ENCODE measurements around the gene MDH1.
"Not testable (repeated sequence)": the region's sequence is repeated elsewhere in the genome, so short reads cannot be mapped to it uniquely, and the experiment has no call there.

The MDH1 gene

DNA sequence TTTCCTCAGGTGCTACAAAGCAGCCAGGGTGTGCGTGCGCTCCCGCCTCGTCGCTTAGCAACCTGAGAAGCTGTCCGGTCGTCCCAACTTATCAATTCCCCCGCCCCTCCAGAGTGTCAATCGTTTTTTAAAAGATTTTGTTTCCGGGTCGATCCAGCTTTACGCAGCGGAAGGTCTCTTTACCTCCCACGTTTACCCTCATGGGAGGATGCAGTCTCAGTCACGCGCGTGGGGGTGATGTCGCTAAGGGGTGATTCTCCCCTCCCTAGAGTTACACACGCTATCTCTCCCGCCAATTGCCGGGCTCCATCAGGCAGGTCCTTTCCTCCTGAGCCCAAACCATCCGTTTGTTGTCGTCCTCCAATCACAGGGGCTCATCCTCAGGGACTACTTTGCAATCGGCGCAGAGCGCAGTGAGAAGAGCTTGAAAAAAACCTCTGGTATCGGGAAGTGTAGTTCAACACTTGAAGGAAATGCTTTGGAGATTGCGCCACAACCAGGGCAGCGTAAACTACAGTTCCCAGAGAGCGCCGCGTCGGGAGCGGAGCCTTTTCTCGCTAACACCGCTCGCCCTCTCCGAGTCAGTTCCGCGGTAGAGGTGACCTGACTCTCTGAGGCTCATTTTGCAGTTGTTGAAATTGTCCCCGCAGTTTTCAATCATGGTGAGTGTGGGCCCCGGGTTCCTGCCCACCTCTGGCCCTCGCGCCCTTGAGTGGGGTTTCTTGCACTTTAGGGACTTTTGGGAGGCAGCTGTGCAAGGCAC is at the start of gene MDH1, which contains the start of gene WDPCP:
TSS of gene MDH1 (plus strand) at position 579 of the 763 bp plus-strand sequence. CDS start at position 660, 81 bp downstream.
TSS of gene WDPCP (minus strand) at position 93 of the 763 bp plus-strand sequence. CDS start 206 bp downstream, outside the sequence.
- Histone ChIP-seq H3K36me3 (ENCODE audit: insufficient read depth, low read length) (no peaks in the 10 kb centered on the region; the same call in 1 of the 2 replicates), H3K9ac (ENCODE audit: low read depth, low read length) (peak within 1 kb of the TSS; percentile 84), H3K4me1 (ENCODE audit: insufficient read depth, low read length) (peaks cover 11% of the 10 kb centered on the region; the same call in 1 of the 2 replicates), H3K9me3 (ENCODE audit: control insufficient read depth, insufficient read depth, low read length) (no peaks in the 10 kb centered on the region)

DNA sequence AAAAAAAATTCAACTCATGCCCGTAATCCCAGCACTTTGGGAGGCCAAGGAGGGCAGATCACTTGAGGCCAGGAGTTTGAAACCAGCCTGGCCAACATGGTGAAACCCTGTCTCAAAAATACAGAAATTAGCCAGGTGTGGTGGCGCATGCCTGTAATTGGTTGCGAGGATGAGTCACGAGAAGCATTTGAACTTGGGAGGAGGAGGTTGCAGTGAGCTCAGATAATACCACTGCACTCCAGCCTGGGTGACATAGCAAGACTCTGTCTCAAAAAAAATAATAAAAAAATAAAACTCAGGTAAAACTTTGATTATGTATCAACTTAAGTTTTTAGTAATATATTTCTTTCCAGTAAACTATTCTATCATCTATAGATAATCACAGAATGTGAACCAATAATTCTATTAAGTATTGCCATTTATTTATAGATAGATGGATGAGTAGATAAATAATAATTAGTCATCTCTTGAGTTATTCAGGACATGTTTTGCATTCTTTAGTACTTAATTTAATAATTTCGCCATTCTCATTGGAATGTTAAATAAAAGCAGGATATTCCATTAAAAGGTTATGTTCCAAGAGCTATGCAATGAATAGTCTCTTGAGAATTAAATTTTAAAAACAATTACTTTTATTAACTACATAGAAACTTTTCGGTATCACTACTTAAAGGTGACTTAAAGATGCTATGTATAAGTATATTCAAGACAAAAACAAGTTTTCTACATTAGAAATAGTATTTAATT is 49.2 kb upstream of the MDH1 start:
- Histone ChIP-seq H3K4me1 (ENCODE audit: insufficient read depth, low read length) (no peaks in the 10 kb centered on the region), H3K36me3 (ENCODE audit: insufficient read depth, low read length) (no peaks in the 10 kb centered on the region), H3K9me3 (ENCODE audit: control insufficient read depth, insufficient read depth, low read length) (no peaks in the 10 kb centered on the region), H3K9ac (ENCODE audit: low read depth, low read length) (no peak overlapping the region)

DNA sequence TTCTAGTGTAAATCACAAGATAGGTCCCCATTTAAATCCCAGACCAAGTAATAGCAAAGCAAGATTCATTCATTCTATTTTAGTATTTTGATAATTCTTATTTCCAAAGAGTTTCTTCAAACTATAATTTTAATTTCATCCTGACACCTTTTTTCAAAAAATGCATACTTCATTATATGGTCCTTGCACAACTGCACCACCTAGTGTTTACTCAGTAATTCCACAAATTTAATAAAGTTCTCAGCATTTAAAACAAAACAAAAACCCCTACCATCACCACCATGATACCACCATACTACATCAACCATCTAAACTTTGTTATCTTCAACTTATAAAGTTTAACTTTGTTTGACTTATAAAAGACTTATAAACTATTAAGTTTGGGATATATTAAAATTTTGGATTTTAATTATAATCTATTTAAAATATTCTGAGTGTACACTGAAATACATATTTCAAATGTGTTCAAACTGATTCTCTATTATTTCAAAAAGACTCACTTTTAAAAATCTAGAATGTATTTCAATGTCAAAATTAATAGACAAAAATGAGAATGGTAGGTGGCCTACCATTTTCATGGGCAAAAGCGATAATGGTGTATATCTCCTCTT is 44.6 kb upstream of the MDH1 start:
- Histone ChIP-seq H3K36me3 (ENCODE audit: insufficient read depth, low read length) (no peaks in the 10 kb centered on the region), H3K9me3 (ENCODE audit: control insufficient read depth, insufficient read depth, low read length) (no peaks in the 10 kb centered on the region), H3K9ac (ENCODE audit: low read depth, low read length) (no peak overlapping the region), H3K4me1 (ENCODE audit: insufficient read depth, low read length) (no peaks in the 10 kb centered on the region)

DNA sequence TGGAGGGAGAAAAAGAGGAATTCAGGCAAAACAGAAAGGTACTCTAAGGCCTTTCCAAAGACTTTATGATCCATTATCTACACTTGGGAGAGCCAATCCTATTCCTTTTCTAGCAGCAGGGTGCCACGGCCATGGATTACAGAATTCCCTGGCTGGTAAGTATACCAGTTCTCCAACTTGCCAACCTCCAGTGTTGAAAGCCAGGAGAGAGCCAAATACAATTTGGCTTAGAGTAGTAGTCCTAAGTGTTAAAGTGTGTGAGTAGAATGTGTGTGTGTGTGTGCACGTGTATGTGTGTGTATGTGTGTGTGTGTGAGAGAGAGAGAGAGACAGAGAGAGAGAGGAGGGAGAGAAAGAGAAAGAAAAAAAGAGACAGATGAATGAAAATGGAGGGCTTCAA is 43.7 kb upstream of the MDH1 start:
- Histone ChIP-seq H3K9ac (ENCODE audit: low read depth, low read length) (no peak overlapping the region), H3K36me3 (ENCODE audit: insufficient read depth, low read length) (no peaks in the 10 kb centered on the region), H3K4me1 (ENCODE audit: insufficient read depth, low read length) (no peaks in the 10 kb centered on the region), H3K9me3 (ENCODE audit: control insufficient read depth, insufficient read depth, low read length) (no peaks in the 10 kb centered on the region)

DNA sequence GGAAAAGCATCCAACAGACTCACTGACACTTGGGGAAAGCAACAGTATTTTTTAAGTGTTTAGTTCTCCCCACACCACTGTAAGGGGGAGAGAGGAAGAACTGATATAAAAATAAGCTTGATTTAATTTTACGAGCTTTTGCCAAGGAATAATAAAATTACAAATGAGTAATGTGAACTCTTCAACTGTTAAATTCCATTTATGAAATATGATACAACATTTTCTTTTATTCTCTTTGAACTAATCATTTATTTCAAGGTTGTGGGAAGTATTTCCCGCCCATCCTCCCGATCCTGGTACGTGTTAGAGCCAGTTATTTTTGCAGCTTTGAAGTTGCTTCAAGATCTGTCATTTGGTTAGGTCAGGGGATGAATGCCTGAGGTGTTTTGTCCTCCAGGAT is 35.7 kb upstream of the MDH1 start:
- no peaks in the 10 kb centered on the region for H3K9me3 ChIP-seq (ENCODE audit: control insufficient read depth, insufficient read depth, low read length)
- no peaks in the 10 kb centered on the region for H3K4me1 ChIP-seq (ENCODE audit: insufficient read depth, low read length)

DNA sequence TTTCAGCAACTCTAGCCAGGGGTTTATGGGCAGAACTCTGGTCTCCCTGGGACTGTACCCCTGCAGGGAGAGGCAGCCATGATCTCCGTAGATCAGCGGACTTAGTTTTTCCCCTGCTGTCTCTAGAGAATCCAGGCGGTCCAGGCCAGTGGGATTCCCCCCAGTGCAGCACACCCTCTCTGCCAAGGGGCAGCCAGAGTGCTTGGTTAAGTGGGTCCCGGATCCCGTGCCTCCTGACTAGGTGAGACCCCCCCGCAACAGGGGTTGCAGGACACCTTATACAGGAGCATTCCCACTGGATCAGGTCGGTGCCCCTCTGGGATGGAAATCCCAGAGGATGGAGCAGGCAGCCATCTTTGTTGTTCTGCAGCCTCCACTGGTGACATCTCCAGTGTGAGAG is 33.5 kb upstream of the MDH1 start:
- no peaks in the 10 kb centered on the region for H3K9me3 ChIP-seq (ENCODE audit: control insufficient read depth, insufficient read depth, low read length)

More for the DNA sequence above, 35.7 kb upstream of the MDH1 start:
- H3K9ac ChIP-seq (ENCODE audit: low read depth, low read length): no peak overlapping the region
- no peaks in the 10 kb centered on the region for H3K36me3 ChIP-seq (ENCODE audit: insufficient read depth, low read length)

DNA sequence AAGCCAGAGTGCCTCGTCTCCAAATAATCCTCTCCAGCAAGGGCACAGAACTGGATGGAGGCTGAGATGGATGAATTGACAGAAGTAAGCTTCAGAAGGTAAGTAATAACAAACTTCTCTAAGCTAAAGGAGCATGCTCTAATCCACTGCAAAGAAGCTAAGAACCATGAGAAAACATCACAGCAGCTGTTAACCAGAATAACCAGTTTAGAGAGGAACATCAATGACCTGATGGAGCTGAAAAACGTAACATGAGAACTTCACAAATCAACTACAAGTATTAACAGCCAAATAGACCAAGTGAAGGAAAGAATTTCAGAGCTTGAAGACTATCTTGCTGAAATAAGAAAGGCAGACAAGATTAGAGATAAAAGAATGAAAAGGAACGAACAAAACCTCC is 32.8 kb upstream of the MDH1 start:
- no peaks in the 10 kb centered on the region for H3K4me1 ChIP-seq (ENCODE audit: insufficient read depth, low read length)
- H3K36me3 ChIP-seq (ENCODE audit: insufficient read depth, low read length): no peaks in the 10 kb centered on the region
- no peak overlapping the region for H3K9ac ChIP-seq (ENCODE audit: low read depth, low read length)
- no peaks in the 10 kb centered on the region for H3K9me3 ChIP-seq (ENCODE audit: control insufficient read depth, insufficient read depth, low read length)

More for the DNA sequence above, 33.5 kb upstream of the MDH1 start:
- Histone ChIP-seq H3K9ac (ENCODE audit: low read depth, low read length) (no peak overlapping the region), H3K4me1 (ENCODE audit: insufficient read depth, low read length) (no peaks in the 10 kb centered on the region), H3K36me3 (ENCODE audit: insufficient read depth, low read length) (no peaks in the 10 kb centered on the region)

DNA sequence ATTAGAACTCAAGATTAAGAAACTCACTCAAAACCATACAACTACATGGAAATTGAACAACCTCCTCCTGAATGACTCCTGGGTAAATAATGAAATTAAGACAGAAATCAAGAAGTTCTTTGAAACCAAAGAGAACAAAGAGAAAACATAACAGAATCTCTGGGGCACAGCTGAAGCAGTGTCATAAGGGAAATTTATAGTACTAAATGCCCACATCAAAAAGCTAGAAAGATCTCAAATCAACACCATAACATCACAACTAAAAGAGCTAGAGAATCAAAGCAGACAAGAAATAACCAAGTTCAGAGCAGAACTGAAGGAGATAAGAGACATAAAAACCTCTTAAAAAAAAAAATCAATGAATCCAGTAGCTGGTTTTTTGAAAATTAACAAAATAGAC is 30.9 kb upstream of the MDH1 start:
- not testable (repeated sequence) for H3K36me3 ChIP-seq (ENCODE audit: insufficient read depth, low read length); H3K9me3 ChIP-seq (ENCODE audit: control insufficient read depth, insufficient read depth, low read length); H3K4me1 ChIP-seq (ENCODE audit: insufficient read depth, low read length); H3K9ac ChIP-seq (ENCODE audit: low read depth, low read length)

DNA sequence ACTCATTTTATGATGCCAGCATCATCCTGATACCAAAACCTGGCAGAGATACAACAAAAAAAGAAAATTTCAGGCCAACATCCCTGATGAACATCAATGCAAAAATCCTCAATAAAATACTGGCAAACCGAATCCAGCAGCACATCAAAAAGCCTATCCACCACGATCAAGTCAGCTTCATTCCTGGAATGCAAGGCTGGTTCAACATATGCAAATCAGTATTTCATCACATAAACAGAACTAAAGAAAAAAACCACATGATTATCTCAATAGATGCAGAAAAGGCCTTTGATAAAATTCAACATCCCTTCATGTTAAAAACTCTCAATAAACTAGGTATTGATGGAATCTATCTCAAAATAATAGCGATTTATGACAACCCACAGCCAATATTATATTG is 29.8 kb upstream of the MDH1 start:
- H3K9me3 ChIP-seq (ENCODE audit: control insufficient read depth, insufficient read depth, low read length); H3K36me3 ChIP-seq (ENCODE audit: insufficient read depth, low read length); H3K9ac ChIP-seq (ENCODE audit: low read depth, low read length); H3K4me1 ChIP-seq (ENCODE audit: insufficient read depth, low read length): not testable (repeated sequence)

DNA sequence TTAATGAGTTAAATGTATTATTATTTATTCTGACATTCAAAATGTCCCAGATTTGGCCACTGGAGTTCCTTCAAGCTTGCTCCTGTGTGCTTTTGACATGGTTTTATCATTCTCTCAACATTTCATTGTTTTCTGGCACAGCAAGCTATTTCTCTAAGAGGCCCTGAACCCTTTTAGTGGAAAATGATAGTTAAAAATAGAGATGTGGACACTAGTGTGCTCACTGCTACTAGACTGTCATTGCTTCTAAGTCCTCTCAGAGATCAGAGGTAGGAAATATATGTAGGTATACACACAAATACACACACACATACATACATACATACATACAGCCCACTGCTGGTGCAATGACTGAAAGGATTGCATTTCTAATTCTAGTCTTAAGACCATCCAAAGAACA is 26.0 kb upstream of the MDH1 start:
- no peak overlapping the region for H3K9ac ChIP-seq (ENCODE audit: low read depth, low read length)
- H3K9me3 ChIP-seq (ENCODE audit: control insufficient read depth, insufficient read depth, low read length): 0 out of 2 replicates have a peak, but pooled peaks cover 2% of the 10 kb centered on the region
- no peaks in the 10 kb centered on the region for H3K36me3 ChIP-seq (ENCODE audit: insufficient read depth, low read length)
- H3K4me1 ChIP-seq (ENCODE audit: insufficient read depth, low read length): no peaks in the 10 kb centered on the region

DNA sequence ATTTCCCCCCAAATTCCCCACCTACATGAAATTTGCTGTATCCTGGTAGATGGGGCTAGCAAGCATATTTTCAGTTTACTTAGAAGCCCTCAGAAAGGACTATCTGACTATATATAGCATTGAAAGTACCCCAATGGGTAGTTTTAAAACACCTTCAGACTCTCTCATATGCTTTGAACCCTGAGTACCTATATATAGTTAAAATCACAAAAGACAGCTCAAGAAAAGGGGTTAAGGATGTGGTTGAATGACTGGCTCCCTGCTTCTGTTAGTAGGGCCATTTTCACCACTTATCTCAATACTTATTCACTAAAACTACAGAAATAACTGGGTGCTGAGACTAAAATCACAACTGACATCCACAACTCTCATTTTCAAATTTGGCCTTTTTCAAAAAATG is 19.0 kb upstream of the MDH1 start:
- no peaks in the 10 kb centered on the region for H3K36me3 ChIP-seq (ENCODE audit: insufficient read depth, low read length)
- H3K4me1 ChIP-seq (ENCODE audit: insufficient read depth, low read length): no peaks in the 10 kb centered on the region; the same call in 1 of the 2 replicates
- no peak overlapping the region for H3K9ac ChIP-seq (ENCODE audit: low read depth, low read length)
- H3K9me3 ChIP-seq (ENCODE audit: control insufficient read depth, insufficient read depth, low read length): peaks cover 5% of the 10 kb centered on the region; the same call in 1 of the 2 replicates

DNA sequence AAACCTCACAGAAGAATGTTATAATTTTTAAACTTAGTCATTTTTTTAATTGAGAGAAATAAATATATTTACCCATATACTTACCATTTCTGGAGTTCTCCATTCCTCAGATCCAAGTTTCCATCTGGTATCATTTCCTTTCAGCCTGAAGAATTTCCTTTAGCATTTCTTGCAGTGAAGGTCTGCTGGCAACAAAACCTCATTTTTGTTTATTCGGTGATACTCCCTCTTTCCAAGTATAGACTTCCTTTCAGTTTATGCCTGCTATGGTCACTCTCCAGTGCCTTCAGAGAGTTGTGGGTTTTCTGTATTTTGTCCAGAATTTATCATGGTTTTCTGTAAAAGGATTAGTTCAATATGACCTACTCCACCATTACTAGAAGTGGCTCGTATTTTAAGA is 17.5 kb upstream of the MDH1 start:
- Histone ChIP-seq H3K9me3 (ENCODE audit: control insufficient read depth, insufficient read depth, low read length) (peaks cover 5% of the 10 kb centered on the region; the same call in 1 of the 2 replicates), H3K36me3 (ENCODE audit: insufficient read depth, low read length) (no peaks in the 10 kb centered on the region), H3K9ac (ENCODE audit: low read depth, low read length) (no peak overlapping the region), H3K4me1 (ENCODE audit: insufficient read depth, low read length) (no peaks in the 10 kb centered on the region; the same call in 1 of the 2 replicates)

DNA sequence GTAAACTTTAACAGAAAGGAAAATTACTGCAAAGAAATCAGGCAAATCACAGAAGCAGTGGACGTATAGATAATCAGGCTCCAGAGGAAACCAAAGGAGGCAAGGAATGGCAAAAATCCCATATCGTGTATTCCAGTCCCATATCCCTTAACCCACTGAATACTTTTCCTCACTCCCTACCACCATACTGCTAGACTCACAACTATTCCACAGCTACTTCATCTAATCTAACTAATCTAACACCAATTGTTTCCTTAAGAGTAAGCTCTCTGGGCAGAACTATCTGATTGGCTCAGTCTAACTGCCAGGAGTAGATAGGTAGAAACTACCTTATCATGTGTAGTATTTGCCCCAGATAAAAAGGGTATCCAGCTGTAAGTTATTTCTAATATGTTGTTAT is 16.8 kb upstream of the MDH1 start:
- no peaks in the 10 kb centered on the region; the same call in 1 of the 2 replicates for H3K4me1 ChIP-seq (ENCODE audit: insufficient read depth, low read length)
- peaks cover 5% of the 10 kb centered on the region; the same call in 1 of the 2 replicates for H3K9me3 ChIP-seq (ENCODE audit: control insufficient read depth, insufficient read depth, low read length)
- no peaks in the 10 kb centered on the region for H3K36me3 ChIP-seq (ENCODE audit: insufficient read depth, low read length)
- no peak overlapping the region for H3K9ac ChIP-seq (ENCODE audit: low read depth, low read length)

DNA sequence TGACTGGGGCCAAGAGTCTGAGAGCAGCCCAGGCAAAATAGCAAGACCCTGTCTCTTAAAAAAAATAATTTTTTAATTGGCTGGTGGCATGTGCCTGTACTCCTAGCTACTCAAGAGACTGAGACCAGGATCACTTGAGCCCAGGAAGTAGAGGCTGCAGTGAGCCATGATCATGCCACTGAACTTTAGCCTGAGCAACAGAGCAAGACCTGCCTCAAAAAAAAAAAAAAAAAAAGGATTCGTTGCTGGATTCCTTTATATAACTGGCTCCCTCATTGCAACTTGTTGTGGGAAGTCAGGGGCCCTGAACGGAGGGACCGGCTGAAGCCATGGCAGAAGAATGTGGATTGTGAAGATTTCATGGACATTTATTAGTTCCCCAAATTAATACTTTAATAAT is 15.7 kb upstream of the MDH1 start:
- peak overlapping the region; percentile 20; the same call in 1 of the 2 replicates for H3K9ac ChIP-seq (ENCODE audit: low read depth, low read length)
- not testable (repeated sequence) for H3K4me1 ChIP-seq (ENCODE audit: insufficient read depth, low read length); H3K36me3 ChIP-seq (ENCODE audit: insufficient read depth, low read length); H3K9me3 ChIP-seq (ENCODE audit: control insufficient read depth, insufficient read depth, low read length)
